GM10248 (cell line): ENCODE measurements around the gene ANO2.

Experiments
- CTCF ChIA-PET: fragments of 300-600 bp; sonication (Branson Sonifier 250); formaldehyde crosslinking; extraction: SDS; loops from one replicate; lab custom pipeline; 2021; ENCODE audit warnings: antibody characterized with exemption; lab: Yijun Ruan, JAX
- POLR2A ChIA-PET: fragments of 350-650 bp; sonication (Branson Sonifier 250); formaldehyde crosslinking; extraction: SDS; loops from one replicate; lab custom pipeline; 2020; ENCODE audit warnings: antibody characterized with exemption; lab: Yijun Ruan, JAX
- DNase-seq: peaks from one replicate; pipeline ENCODE4 v3.0.0; 2012; ENCODE audit errors: extremely low spot score
- CTCF ChIP-seq: IDR thresholded peaks from 2 replicates; pipeline ENCODE4 v1.5.1; 2012; ENCODE audit warnings: mild to moderate bottlenecking, low read depth; ENCODE audit errors: extremely low read depth, missing control alignments, control extremely low read depth

The ANO2 gene

GRCh38 chr12:5633106-5633505 lies 312.0 kb downstream of the ANO2 start:
- ChIA-PET CTCF (interaction anchor here (0.6 kb wide), 1 partner anchor 16 kb away, joined by 3 read pairs; no protein-coding TSS in a partner anchor), POLR2A (no interaction called here)
- DNase-seq = no peak
- no peak for TF ChIP-seq CTCF

- ChIA-PET CTCF (interaction anchor here (0.6 kb wide), 1 partner anchor 16 kb away, joined by 3 read pairs; no protein-coding TSS in a partner anchor), POLR2A (no interaction called here)
- no peak for TF ChIP-seq CTCF
- no peak for DNase-seq
Measured at GRCh38 chr12:5632453-5632852, 312.6 kb downstream of the ANO2 start.

GRCh38 chr12:5631497-5631896 lies 313.6 kb downstream of the ANO2 start:
- TF ChIP-seq CTCF = no peak
- DNase-seq = no peak
- ChIA-PET CTCF (interaction anchor here (1.1 kb wide), 1 partner anchor 33 kb away, joined by 3 read pairs; no protein-coding TSS in a partner anchor), POLR2A (no interaction called here)

- TF ChIP-seq CTCF = no peak
- DNase-seq = no peak
- POLR2A ChIA-PET = no interaction called here
- CTCF ChIA-PET = no interaction called here
Measured at GRCh38 chr12:5630726-5631125, 314.3 kb downstream of the ANO2 start.

- DNase-seq = no peak
- CTCF ChIA-PET = no interaction called here
- POLR2A ChIA-PET = no interaction called here
- no peak for TF ChIP-seq CTCF
Measured at GRCh38 chr12:5628501-5628900, 316.6 kb downstream of the ANO2 start.

- DNase-seq = no peak
- no peak for TF ChIP-seq CTCF
- POLR2A ChIA-PET = no interaction called here
- CTCF ChIA-PET = no interaction called here
Measured at GRCh38 chr12:5627053-5627630, 317.9 kb downstream of the ANO2 start.
